ENCODE results near the gene RBM44. TPM values are rescaled to one million over a fixed set of nuclear protein-coding genes. Genes with fewer than 3 reads are reported as not detected.
"Not testable (repeated sequence)": the region's sequence is repeated elsewhere in the genome, so short reads cannot be mapped to it uniquely, and the experiment has no call there.

Gene RBM44
- total RNA-seq, 4 donors from 2014 or later = 0.93 to 2.2 (median 1.1) TPM

GRCh38 chr2:237830522-237830921 lies 31.9 kb downstream of the RBM44 start:
- Histone ChIP-seq H3K36me3 (no peaks in the 10 kb centered on the region), H3K9me3 (no peaks in the 10 kb centered on the region), H3K27me3 (no peaks in the 10 kb centered on the region), H3K4me3 (no peak overlapping the region), H3K4me1 (no peaks in the 10 kb centered on the region), H3K27ac (no peak overlapping the region)
- WGBS = 93% methylated on average over 2 of the region's 2 CpGs
- no peak for DNase-seq (ENCODE audit: low spot score in 2 of 2)
- TF ChIP-seq POLR2AphosphoS5 (IDR thresholded peaks at IDR 0.05) (no peak), EP300 (IDR thresholded peaks at IDR 0.05) (no peak), CTCF (IDR thresholded peaks at IDR 0.05) (no peak), POLR2A (IDR thresholded peaks at IDR 0.05) (no peak)

DNA sequence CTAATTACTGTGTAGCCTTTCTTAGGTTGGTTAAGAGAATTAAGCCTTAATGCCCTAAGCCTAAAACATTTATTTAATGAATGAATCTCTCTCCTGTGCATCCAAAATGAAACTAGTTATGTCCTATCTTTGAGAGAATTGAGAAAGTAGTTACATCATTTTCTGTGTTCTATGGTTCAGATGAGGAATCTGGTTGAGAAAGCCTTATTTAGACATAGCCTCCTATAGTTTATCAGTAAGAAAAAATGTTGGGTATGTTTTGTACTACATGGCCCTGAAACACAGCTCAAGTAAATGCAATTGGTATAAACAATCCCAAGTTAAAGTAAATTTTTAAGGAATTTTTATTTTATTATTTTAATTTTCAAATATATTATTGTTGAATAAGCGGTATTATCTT lies 35.0 kb downstream of the RBM44 start:
- no peaks in the 10 kb centered on the region for H3K9me3 ChIP-seq
- no peak overlapping the region for H3K4me3 ChIP-seq
- H3K4me1 ChIP-seq = no peaks in the 10 kb centered on the region
- no peaks in the 10 kb centered on the region for H3K27me3 ChIP-seq
- WGBS = 96% methylated on average over 1 of the region's 1 CpG
- H3K36me3 ChIP-seq = no peaks in the 10 kb centered on the region
- H3K27ac ChIP-seq = no peak overlapping the region
- DNase-seq (ENCODE audit: low spot score in 2 of 2) = no peak
- TF ChIP-seq EP300 (IDR thresholded peaks at IDR 0.05) (no peak), POLR2AphosphoS5 (IDR thresholded peaks at IDR 0.05) (no peak), CTCF (IDR thresholded peaks at IDR 0.05) (no peak), POLR2A (IDR thresholded peaks at IDR 0.05) (no peak)

DNA sequence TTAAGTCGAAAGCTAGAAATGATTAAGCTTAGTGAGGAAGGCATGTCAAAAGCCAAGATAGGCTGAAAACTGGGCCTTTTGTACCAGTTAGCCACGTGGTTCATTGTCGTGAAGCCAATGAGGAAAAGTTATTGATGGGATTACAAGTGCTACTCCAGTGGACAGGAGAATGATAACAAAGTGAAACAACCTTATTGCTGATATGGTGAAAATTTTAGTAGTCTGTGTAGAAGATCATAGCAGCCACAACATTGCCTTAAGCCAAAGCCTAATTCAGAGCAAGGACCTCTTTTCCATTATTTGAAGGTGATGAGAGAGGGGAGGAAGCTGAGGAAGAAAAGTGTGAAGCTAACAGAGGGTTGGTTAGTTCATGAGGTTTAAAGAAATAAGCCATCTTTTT lies 36.8 kb downstream of the RBM44 start:
- Histone ChIP-seq H3K9me3 (no peaks in the 10 kb centered on the region), H3K4me1 (no peaks in the 10 kb centered on the region), H3K4me3 (no peak overlapping the region), H3K27ac (no peak overlapping the region), H3K36me3 (no peaks in the 10 kb centered on the region), H3K27me3 (no peaks in the 10 kb centered on the region)
- WGBS = 70% methylated on average over 3 of the region's 3 CpGs
- no peak for DNase-seq (ENCODE audit: low spot score in 2 of 2)
- TF ChIP-seq POLR2A (IDR thresholded peaks at IDR 0.05) (no peak), POLR2AphosphoS5 (IDR thresholded peaks at IDR 0.05) (no peak), CTCF (IDR thresholded peaks at IDR 0.05) (no peak), EP300 (IDR thresholded peaks at IDR 0.05) (no peak)

- DNase-seq (ENCODE audit: low spot score in 2 of 2) = no peak
- no peaks in the 10 kb centered on the region for H3K9me3 ChIP-seq
- TF ChIP-seq CTCF (IDR thresholded peaks at IDR 0.05) (no peak), EP300 (IDR thresholded peaks at IDR 0.05) (no peak), POLR2AphosphoS5 (IDR thresholded peaks at IDR 0.05) (no peak), POLR2A (IDR thresholded peaks at IDR 0.05) (no peak)
- no peak overlapping the region for H3K4me3 ChIP-seq
- WGBS = 81% methylated on average over 4 of the region's 4 CpGs
- H3K4me1 ChIP-seq = no peaks in the 10 kb centered on the region
- H3K36me3 ChIP-seq = no peaks in the 10 kb centered on the region
- H3K27me3 ChIP-seq = no peaks in the 10 kb centered on the region
- no peak overlapping the region for H3K27ac ChIP-seq
These were observed 42.5 kb downstream of the RBM44 start for GRCh38 chr2:237841051-237841450.

DNA sequence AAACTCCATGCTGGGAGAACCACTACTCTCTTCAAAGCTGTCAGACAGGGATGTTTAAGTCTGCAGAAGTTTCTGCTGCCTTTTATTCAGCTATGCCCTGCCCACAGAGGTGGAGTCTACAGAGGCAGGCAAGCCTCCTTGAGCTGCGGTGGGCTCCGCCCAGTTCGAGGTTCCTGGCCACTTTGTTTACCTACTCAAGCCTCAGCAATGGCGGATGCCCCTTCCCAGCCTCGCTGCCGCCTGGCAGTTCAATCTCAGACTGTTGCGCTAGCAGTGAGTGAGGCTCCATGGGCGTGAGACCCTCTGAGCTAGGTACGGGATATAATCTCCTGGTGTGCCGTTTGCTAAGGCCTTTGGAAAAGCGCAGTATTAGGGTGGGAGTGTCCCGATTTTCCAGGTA lies 50.4 kb downstream of the RBM44 start:
- H3K27ac ChIP-seq; H3K9me3 ChIP-seq; H3K36me3 ChIP-seq; DNase-seq (ENCODE audit: low spot score in 2 of 2); H3K27me3 ChIP-seq; H3K4me1 ChIP-seq; H3K4me3 ChIP-seq: not testable (repeated sequence)
- 97% methylated on average over 12 of the region's 12 CpGs for WGBS

DNA sequence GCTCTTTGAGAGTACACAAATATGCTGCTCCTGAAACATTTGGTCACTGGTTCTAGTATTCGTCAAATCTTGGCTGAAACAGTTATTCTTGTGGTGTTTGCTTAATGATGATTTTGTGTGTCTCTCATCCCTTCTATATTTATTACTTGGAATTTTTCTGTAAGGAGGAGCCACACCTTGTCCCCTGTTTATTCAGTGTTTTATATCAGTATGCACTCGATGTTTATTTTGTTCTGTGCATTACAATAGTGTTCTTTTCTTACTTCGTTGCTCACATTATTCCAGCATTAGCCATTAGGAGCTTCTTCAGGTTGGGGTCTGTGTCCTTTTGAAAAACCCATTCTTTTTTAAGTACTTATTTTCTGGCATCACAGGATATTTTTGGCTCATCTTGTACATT lies 55.7 kb downstream of the RBM44 start:
- Histone ChIP-seq H3K36me3 (no peaks in the 10 kb centered on the region), H3K4me1 (peaks cover 9% of the 10 kb centered on the region), H3K27me3 (peaks cover 5% of the 10 kb centered on the region), H3K4me3 (no peak overlapping the region), H3K9me3 (no peaks in the 10 kb centered on the region), H3K27ac (no peak overlapping the region)
- DNase-seq (ENCODE audit: low spot score in 2 of 2) = no peak
- 84% methylated on average over 3 of the region's 3 CpGs for WGBS
- TF ChIP-seq EP300 (IDR thresholded peaks at IDR 0.05) = no peak
- TF ChIP-seq POLR2AphosphoS5 (IDR thresholded peaks at IDR 0.05) = no peak
- no peak for TF ChIP-seq POLR2A (IDR thresholded peaks at IDR 0.05)
- TF ChIP-seq CTCF (IDR thresholded peaks at IDR 0.05) = no peak
